Right ventricle myocardium inferior (tissue), 1 donor: ENCODE results near the gene HTD2. TPM values are rescaled to one million over a fixed set of nuclear protein-coding genes. Genes with fewer than 3 reads are reported as not detected.
"Not testable (repeated sequence)": the region's sequence is repeated elsewhere in the genome, so short reads cannot be mapped to it uniquely, and the experiment has no call there.

Experiments used
- ATAC-seq: fragments of 200-7000 bp; cut with Tn5 transposase; one replicate; pipeline ENCODE4 v1.9.1; 2020; ENCODE audit warnings: mild to moderate bottlenecking, moderate library complexity
- DNase-seq: peaks from one replicate; pipeline ENCODE4 v3.0.0; 2021; ENCODE audit errors: missing footprints
- intact Hi-C: fragments of 100-400 bp; cut with DNase I; formaldehyde crosslinking; loops from one replicate; pipeline ENCODE4 v1.11.0; 2022
- total RNA-seq: library from RNA; stranded (reverse); fragmentation: NEBNext Ultra II Directional; extraction: Animal tissue kit (Norgen Biotek cat#: 25700); gene quantifications from one replicate; pipeline ENCODE4 v1.2.1, GENCODE V29; 2021
- donor health status: DM: no; HTN: yes; CAD: no; lungs with severe emphysema.

The HTD2 gene
- total RNA-seq, 1 donor from 2014 or later = 14.7 TPM

DNA sequence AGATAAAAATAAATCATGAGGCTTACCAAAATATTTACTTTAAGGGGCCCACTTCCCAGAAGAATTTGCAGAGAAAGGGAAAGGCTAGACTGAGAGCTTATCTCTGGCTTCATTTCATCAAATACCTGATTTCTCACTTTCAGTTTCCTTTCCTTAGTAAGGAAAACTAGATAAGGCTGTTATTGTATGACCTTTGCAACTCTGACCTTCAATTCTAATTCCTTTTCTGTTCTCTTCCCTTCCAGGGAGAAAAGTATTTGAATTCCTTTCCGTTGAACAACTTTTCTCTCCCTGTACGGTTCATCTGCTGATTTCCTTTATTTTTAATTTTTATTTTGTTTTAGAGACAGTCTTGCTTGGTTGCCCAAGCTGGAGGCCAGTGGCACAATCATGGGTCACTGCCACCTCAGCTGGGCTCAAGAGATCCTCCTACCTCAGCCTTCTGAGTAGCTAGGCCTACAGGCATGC is 19.2 kb downstream of the HTD2 start:
- DNase-seq = no peak
- ATAC-seq = no peak
- intact Hi-C loops = no loop called here

DNA sequence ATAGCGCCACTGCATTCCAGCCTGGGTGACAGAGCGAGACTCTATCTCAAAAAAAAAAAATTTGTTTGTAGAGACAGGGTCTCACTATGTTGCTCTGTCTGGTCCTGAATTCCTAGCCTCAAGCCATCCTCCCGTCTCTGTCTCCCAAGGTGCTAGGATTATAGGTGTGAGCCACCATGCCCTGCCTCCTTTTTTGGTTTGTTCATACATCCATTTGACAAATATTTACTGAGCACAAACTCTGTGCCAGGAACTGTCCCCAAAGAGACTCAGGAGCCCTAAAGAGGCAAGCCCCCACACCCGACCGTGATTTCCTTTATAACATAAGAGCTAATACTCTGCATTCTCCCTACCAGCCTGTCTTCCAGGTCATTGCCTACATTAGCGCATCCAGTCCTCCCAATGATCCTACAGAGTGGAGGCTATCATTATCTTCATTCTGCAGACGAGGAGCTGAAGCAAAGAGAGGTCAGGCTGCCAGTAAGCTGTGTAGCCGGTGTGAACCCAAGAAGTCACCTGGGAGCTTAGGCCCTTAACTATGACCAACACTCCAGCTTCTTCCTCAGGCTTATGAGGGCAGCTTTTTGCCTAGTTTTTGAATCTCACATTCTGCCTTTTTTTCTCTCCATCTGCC is 20.1 kb downstream of the HTD2 start:
- DNase-seq (no peak), ATAC-seq (no peak)
- intact Hi-C loops = no loop called here

- intact Hi-C loops = no loop called here
- DNase-seq (no peak), ATAC-seq (no peak)
These were observed 23.0 kb downstream of the HTD2 start for GRCh38 chr3:58329150-58329921.

DNA sequence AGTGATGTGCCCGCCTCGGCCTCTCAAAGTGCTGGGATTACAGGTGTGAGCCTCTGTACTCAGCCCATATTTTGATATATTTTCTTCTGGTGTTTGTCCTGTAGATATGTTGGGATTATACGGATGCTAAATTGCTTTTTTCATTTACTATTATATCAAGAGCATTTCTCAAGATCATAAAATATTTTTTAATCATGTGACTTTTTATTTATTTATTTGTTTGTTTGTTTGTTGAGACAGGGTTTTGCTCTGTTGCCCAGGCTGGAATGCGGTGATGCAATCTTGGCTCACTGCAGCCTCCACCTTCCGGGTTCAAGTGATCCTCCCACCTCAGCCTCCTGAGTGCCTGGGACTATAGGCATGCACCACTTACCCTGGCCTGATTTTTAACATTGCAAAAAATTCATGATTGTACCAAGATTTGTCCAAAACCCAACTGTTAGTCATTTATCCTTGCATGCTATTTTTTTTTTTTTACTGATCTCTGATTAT is 23.6 kb downstream of the HTD2 start:
- ATAC-seq = no peak
- no peak for DNase-seq
- intact Hi-C loops = no loop called here

DNA sequence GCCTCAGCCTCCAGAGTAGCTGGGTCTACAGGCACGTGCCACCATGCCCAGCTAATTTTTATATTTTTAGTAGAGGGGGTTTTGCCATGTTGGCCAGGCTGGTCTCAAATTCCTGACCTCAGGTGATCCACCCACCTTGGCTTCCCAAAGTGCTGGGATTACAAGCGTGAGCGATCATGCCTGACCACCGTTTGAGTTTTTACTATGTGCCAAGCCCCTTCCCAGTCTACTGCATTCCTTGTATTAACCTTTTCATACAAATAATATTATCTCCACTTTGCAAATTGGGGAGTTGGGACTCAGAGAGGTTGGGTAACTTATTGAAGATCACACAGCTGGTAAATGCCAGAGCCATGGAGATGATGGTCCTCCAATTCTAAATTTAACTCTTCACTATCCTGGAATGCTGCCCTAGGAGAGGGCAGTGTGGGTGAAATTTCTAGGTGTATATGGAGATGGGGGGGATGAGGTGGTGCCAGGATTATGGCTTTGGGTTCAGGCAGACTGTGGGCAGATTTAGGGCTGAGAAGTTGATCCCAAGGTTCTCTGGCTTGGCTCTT is 25.4 kb downstream of the HTD2 start:
- intact Hi-C loops = loop anchor here (2.0 kb wide), 1 partner anchor 159 kb away; no protein-coding TSS in a partner anchor
- DNase-seq = no peak
- no peak for ATAC-seq

GRCh38 chr3:58332575-58333188 is 26.4 kb downstream of the HTD2 start, which contains the start of gene PXK:
Gene PXK (plus strand): TSS chr3:58332892. CDS start chr3:58332989, 97 bp downstream.
- DNase-seq (peak; percentile 93), ATAC-seq (peak; percentile 96)
- intact Hi-C loops = loop anchor here (2.0 kb wide), 1 partner anchor 158 kb away; no protein-coding TSS in a partner anchor

DNA sequence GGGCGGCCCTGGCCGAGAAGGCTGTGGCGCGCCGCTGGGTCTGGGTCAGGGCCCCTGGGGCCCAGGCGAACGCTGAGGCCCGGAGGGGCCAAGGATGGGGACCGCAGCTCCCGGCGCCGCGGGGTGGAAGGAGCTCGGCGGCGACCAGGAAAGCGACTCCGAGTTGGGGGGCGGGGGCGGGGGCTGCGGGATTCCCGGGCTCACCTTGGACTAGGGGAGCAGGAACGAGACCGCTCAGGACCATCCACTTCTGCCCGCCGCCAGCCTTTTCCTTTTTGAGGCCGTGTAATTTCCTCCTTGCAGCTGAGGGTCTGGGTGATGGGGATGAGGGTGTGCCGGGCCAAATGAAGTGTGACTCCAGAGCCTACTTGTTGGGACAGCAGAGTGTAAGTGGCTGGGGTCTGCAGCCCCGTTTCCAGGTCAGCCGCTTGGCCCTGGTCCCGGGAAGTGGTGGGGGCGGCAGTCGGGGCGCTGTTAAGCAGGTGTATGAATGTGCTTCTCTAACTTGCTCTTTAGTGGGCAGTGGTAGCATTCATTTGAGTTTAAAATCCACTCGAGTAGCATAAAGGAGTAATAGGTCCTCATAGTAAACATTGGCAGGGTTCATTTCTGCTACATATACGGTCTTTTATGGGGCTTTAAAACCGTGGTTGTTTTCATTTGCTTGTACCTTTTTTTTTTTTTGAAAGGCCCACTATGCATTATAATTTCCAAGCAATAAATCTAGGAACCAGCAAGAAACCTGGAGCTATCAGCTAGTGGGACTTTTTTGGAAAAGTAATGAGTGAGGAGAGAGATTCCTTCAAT is 27.1 kb downstream of the HTD2 start:
- DNase-seq = no peak
- intact Hi-C loops = loop anchor here (2.0 kb wide), 1 partner anchor 157 kb away; no protein-coding TSS in a partner anchor
- ATAC-seq = peak; percentile 4

- ATAC-seq = no peak
- no peak for DNase-seq
- intact Hi-C loops = no loop called here
These were observed 27.6 kb downstream of the HTD2 start for GRCh38 chr3:58334013-58334321.

GRCh38 chr3:58334506-58334884 is 28.2 kb downstream of the HTD2 start:
- DNase-seq = no peak
- no peak for ATAC-seq
- intact Hi-C loops = no loop called here

DNA sequence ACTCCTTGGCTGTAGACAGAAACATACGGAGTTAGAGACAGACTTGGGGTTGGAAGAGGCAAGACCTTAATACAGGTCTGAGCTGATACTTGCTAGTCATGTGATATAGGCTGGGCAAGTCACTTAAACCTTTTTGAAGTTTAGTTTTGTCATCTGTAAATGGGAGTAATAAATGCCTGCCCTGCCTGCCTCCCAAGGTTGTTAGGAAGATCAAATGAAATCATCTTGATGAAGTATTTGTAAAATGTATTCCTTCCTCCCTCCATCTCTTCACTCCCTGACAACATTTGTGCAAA is 29.3 kb downstream of the HTD2 start:
- ATAC-seq = no peak
- no peak for DNase-seq
- intact Hi-C loops = no loop called here

DNA sequence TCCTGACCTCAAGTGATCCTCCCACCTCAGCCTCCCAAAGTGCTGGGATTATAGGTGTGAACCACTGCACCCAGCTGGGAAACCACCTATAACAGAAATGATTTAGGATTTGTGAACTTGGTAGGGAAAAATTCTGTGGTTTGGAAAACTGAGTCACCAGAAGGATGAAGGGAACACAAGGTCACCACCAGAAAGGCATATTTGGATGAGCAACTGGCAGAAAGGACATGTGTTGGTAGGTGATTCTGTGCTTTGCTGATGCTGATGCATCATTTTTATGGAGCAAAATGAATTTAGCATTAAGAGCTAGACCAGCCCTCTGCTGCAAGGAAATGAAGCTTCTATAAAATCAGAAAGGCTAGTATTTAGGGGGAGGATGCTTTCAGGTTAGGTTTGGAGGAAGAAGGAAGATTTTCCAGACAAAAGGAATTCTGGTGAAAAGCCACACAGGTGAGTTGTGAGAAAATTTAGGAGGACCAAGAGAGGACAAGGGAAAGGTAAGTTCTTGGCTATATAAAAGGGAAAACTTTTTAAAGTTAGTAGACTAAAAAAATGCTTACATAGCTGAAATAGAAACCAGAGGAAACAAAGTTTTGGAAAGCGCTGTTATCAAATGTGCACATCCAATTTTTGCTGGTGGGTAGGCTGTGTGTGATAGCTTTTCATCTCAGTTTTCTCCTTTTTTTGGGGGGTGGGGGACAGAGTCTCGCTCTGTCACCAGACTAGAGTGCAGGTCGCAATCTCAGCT is 30.0 kb downstream of the HTD2 start:
- intact Hi-C loops = no loop called here
- ATAC-seq = no peak
- DNase-seq = no peak

DNA sequence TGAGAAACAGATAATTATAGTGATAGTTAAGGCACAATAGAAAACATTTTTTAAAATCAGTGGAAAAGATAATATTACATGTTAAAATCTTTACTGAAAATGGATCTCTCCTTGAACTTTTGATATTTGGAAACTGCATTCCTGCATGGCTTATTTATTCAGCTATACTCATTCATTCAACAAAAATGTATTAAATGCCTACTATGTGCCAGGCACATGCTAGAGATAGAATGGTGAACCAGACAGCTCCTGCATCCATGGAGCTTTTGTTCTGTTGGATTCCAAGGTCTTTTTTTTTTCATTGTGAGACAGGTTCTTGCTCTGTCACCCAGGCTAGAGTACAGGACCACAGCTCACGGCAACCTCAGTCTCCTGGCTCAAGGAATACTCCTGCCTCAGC is 30.9 kb downstream of the HTD2 start:
- intact Hi-C loops = no loop called here
- no peak for DNase-seq

DNA sequence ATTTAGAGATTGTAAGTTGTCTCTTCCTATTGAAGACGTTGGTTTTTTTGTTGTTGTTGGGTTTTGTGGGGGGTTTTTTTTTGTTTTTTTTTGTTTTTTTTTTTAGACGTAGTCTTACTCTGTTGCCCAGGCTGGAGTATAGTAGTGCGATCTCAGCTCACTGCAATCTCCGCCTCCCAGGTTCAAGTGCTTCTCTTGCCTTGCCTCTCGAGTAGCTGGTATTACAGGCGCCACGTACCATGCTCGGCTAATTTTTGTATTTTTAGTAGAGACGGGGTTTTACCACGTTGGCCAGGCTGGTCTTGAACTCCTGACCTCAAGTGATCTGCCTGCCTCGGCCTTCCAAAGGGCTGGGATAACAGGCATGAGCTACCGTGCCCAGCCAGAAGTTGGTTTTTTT is 32.8 kb downstream of the HTD2 start:
- ATAC-seq, intact Hi-C loops, DNase-seq: not testable (repeated sequence)

More for the DNA sequence above, 30.9 kb downstream of the HTD2 start:
- ATAC-seq = no peak

- ATAC-seq = no peak
- intact Hi-C loops = no loop called here
These were observed 34.4 kb downstream of the HTD2 start for GRCh38 chr3:58340594-58341244.

DNA sequence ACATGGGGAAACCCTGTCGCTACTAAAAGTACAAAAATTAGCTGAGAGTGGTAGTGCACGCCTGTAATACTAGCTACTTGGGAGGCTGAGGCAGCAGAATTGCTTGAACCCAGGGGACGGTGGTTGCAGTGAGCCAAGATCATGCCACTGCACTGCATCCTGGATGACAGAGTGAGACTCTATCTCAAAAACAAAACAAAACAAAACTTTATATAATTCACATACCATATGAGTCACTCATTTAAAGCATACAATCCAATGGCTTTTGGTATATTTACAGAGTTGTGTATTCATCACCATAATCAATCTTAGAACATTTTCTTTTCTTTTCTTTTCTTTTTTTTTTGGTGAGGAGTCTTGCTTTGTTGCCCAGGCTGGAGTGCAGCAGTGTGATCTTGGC is 35.1 kb downstream of the HTD2 start:
- no peak for ATAC-seq
- no peak for DNase-seq
- intact Hi-C loops = no loop called here

More at GRCh38 chr3:58340594-58341244, 34.4 kb downstream of the HTD2 start:
- DNase-seq = no peak

GRCh38 chr3:58342676-58343075 is 36.4 kb downstream of the HTD2 start:
- intact Hi-C loops = no loop called here
- ATAC-seq (no peak), DNase-seq (no peak)

DNA sequence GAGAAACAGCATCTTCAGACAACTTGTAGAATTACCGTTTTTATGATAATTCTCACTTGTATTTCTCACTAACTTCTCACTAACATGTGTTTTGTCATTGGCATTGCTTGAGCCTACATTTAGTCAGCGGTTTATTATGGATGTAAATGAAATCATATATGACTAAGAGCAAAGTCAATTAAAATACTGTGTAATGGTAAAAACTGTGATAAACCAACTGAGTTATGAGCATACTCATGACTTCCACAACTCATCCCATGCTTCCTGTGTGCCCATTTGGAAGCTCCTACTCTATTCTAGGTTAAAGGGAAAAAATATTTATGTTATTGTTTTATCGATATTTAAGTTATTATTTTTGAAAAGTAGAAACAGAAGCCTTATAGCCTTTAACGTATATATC is 39.1 kb downstream of the HTD2 start:
- no peak for DNase-seq
- ATAC-seq = no peak
- intact Hi-C loops = no loop called here

DNA sequence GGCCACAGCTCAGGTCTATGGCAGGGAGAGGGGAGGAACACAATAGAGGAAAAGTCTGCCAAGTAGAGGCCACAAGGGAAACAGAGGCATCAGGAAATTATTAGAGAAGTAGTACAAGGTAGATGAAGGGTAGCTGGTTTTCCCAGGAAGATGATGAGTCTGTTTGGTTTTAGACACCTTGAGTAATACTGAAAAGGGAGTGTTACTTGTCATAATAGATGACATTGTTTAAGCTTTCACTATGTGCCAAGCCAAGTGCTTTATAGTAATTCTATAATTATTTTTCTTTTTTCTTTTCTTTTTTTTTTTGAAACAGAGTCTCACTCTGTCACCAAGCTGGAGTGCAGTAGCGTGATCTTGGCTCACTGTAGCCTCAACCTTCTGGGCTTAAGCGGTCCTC is 40.0 kb downstream of the HTD2 start:
- intact Hi-C loops = no loop called here
- no peak for ATAC-seq
- DNase-seq = no peak
